HepG2 (cell line): ENCODE data around the gene CACNA2D1. TPM values are rescaled to one million over a fixed set of nuclear protein-coding genes. Genes with fewer than 3 reads are reported as not detected.

ENCODE experiments used
- ATAC-seq: fragments of 200-7000 bp; cut with Tn5 transposase; 3 replicates; pipeline ENCODE4 v1.9.1; 2020; ENCODE audit warnings: mild to moderate bottlenecking, moderate library complexity
- BruUV-seq: library from RNA; stranded (reverse); fragments of 400-500 nt; replicated peaks from 2 replicates; lab custom pipeline; 2021; lab: Mats Ljungman, UMichigan
- CTCF ChIA-PET: fragments of 300-600 bp; formaldehyde crosslinking; extraction: SDS; loops from one replicate; lab custom pipeline; 2021; ENCODE audit warnings: low total read pairs, inconsistent platforms, low intra/inter-chr PET ratio; lab: Yijun Ruan, JAX
- POLR2A ChIA-PET: fragments of 350-600 bp; sonication (Branson Sonifier 250); formaldehyde crosslinking; loops from one replicate; lab custom pipeline; 2020; ENCODE audit warnings: antibody characterized with exemption, inconsistent platforms; lab: Yijun Ruan, JAX
- DNase-seq: peaks from one replicate; pipeline ENCODE4 v3.0.0-alpha.2; 2015; ENCODE audit warnings: low spot score
- FAIRE-seq: peaks from 3 replicates; lab custom pipeline; 2011; peaks lifted over from hg19 to GRCh38; lab: Jason Lieb, UNC
- H2AFZ ChIP-seq: one replicate; pipeline ENCODE4 v1.6.1; 2011; ENCODE audit warnings: low read length, inconsistent platforms
- H3K27ac ChIP-seq: fragments of 300-600 bp; 3 replicates; pipeline ENCODE4 v1.8.0; 2011; ENCODE audit warnings: mixed run types, mild to moderate bottlenecking, mixed read lengths, low read length, inconsistent platforms; ENCODE audit not compliant: insufficient read depth; ENCODE audit errors: extremely low read length
- H3K27me3 ChIP-seq, 2 experiments: fragments of 200-600 bp in 1 of 2; 2 replicates in 1 of 2; 3 replicates in 1 of 2; pipeline versions ENCODE4 v1.6.0 to v1.8.0; 2011; ENCODE audit warnings: low read length in 2 of 2, mild to moderate bottlenecking in 2 of 2, moderate library complexity in 2 of 2, inconsistent platforms in 1 of 2; ENCODE audit not compliant: insufficient read depth in 2 of 2, control insufficient read depth in 1 of 2
- H3K36me3 ChIP-seq, 2 experiments: fragments of 200-600 bp in 1 of 2; replicated peaks in 1 of 2; 2 replicates in 1 of 2; 3 replicates in 1 of 2; pipeline versions ENCODE4 v1.5.1 to v1.8.0; 2011; ENCODE audit warnings: low read length in 2 of 2, inconsistent platforms in 1 of 2; ENCODE audit not compliant: insufficient read depth in 2 of 2, control insufficient read depth in 1 of 2
- H3K4me1 ChIP-seq: 2 replicates; pipeline ENCODE4 v1.5.1; 2012; ENCODE audit warnings: low read length, inconsistent platforms; ENCODE audit not compliant: insufficient read depth
- H3K4me2 ChIP-seq: 2 replicates; pipeline ENCODE4 v1.6.0; 2011; ENCODE audit warnings: low read depth, low read length, inconsistent platforms
- H3K4me3 ChIP-seq, 3 experiments: fragments of 200-600 bp in 1 of 3; sonication (generic), shearing (Covaris generic) in 1 of 3; replicated peaks in 1 of 3; 2 replicates each; pipeline ENCODE4 v1.5.1; 2011 to 2016; ENCODE audit warnings: low read length in 3 of 3, inconsistent platforms in 2 of 3, low read depth in 2 of 3, mild to moderate bottlenecking in 2 of 3, control low read depth in 1 of 3, mixed read lengths in 1 of 3; ENCODE audit not compliant: insufficient read depth in 1 of 3
- H3K79me2 ChIP-seq: one replicate; pipeline ENCODE4 v1.6.1; 2011; ENCODE audit warnings: low read length, inconsistent platforms; ENCODE audit not compliant: insufficient read depth
- H3K9ac ChIP-seq: 2 replicates; pipeline ENCODE4 v1.6.0; 2011; ENCODE audit warnings: mild to moderate bottlenecking, low read depth, low read length, inconsistent platforms; ENCODE audit not compliant: insufficient read depth
- H3K9me3 ChIP-seq: 2 replicates; pipeline ENCODE4 v1.5.1; 2012; ENCODE audit warnings: mild to moderate bottlenecking, low read length
- H4K20me1 ChIP-seq: 2 replicates; pipeline ENCODE4 v1.6.0; 2011; ENCODE audit warnings: inconsistent platforms, mild to moderate bottlenecking, low read length, moderate library complexity; ENCODE audit not compliant: insufficient read depth
- GATAD2A ChIP-seq: IDR thresholded peaks from 2 replicates; pipeline ENCODE4 v1.6.1; 2016
- KLF16 ChIP-seq, 2 experiments: sonication (generic) in 1 of 2; formaldehyde crosslinking in 1 of 2; IDR thresholded peaks; 2 replicates each; pipeline versions ENCODE4 v1.6.1 to v1.8.0; 2016 to 2023; ENCODE audit warnings: missing genetic modification reagents in 2 of 2, missing compliant biosample characterization in 1 of 2
- MAFF ChIP-seq: IDR thresholded peaks from 2 replicates; pipeline ENCODE4 v1.6.1; 2011; ENCODE audit warnings: low read depth, low read length, improper control_type of control experiment
- WGBS: methylation state at CpG from one replicate; pipeline ENCODE4 v1.1.6; 2017; ENCODE audit warnings: low lambda C conversion rate; 5-methylcytosine and 5-hydroxymethylcytosine counted together
- in situ Hi-C: cut with HindIII; loops from 2 replicates; pipeline ENCODE4 v1.10.0; 2017; ENCODE audit warnings: low pct_unique_long_range_greater_than_20kb; ENCODE audit not compliant: extremely low pct_ligation_motif_present
- intact Hi-C: fragments of 100-400 bp; cut with micrococcal nuclease; formaldehyde crosslinking; loops from one replicate; pipeline ENCODE4 v1.10.0; 2022; ENCODE audit not compliant: unreplicated experiment
- polyA plus RNA-seq, 8 experiments: library from polyadenylated mRNA; depleted of rRNA in 3 of 8; stranded (reverse) in 7 of 8; unstranded in 1 of 8; fragments of >200 nt; fragmentation: Illumina TruSeq in 4 of 8; extraction: Trizol in 4 of 8; gene quantifications; 2 replicates each; pipeline versions ENCODE4 v1.2.1 to v1.2.3, GENCODE V29; 2011 to 2016; ENCODE audit warnings: low read depth in 4 of 8, missing spikeins in 1 of 8, mixed read lengths in 1 of 8; ENCODE audit not compliant: insufficient read depth in 1 of 8
- total RNA-seq, 5 experiments: library from RNA; depleted of rRNA; stranded (reverse); fragments of >200 nt; fragmentation: Illumina TruSeq; extraction: Trizol; gene quantifications; 2 replicates each; pipeline ENCODE4 v1.2.3, GENCODE V29; 2016; ENCODE audit warnings: low read depth in 1 of 5
- TF ChIP-seq, protein P1 (sequence below): sonication (generic); formaldehyde crosslinking; IDR thresholded peaks from 2 replicates; pipeline ENCODE4 v1.4.0; 2020; ENCODE audit warnings: missing genetic modification reagents

Gene CACNA2D1
- total and polyA plus RNA-seq, 2 of the 13 experiments (the other 11 are each of a cell fraction or from before 2014, with no cell fraction given): not detected

DNA sequence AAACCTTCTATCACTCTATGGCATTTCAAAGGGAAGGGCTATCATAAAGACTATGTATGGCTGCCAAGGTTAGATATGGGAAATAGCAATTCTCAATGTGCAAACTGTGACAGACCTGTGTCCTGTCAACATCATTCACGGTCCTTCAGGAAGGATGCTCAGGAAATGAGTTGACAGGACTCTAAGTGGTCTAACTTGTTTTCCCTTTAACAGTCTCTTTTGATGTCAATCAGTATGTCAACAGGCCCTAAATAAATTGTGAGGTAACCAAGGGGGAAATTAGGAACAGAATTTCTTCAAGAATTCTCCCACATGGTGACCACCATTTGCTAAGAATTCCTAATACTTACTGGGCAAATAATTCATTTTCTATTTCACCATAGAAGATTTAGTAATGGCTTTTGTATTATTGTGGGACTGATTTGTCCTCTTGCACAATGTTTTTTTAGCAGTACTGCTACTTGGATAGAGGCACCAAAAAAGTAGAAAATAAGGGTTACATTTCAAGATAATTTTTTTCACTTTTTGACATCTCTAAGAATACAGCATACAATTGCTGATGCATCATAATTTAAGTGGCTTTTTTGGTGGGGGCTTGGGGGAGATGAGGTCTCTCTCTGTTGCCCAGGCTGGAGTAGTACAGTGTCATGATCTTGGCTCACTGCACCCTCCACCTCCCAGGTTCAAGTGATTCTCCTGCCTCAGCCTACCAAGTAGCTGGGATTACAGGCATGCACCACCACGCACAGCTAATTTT lies 275.8 kb downstream of the CACNA2D1 start (continued):
- peak; percentile 40 for TF ChIP-seq MAFF
- TF ChIP-seq, protein P1, sequence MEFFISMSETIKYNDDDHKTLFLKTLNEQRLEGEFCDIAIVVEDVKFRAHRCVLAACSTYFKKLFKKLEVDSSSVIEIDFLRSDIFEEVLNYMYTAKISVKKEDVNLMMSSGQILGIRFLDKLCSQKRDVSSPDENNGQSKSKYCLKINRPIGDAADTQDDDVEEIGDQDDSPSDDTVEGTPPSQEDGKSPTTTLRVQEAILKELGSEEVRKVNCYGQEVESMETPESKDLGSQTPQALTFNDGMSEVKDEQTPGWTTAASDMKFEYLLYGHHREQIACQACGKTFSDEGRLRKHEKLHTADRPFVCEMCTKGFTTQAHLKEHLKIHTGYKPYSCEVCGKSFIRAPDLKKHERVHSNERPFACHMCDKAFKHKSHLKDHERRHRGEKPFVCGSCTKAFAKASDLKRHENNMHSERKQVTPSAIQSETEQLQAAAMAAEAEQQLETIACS: no peak

DNA sequence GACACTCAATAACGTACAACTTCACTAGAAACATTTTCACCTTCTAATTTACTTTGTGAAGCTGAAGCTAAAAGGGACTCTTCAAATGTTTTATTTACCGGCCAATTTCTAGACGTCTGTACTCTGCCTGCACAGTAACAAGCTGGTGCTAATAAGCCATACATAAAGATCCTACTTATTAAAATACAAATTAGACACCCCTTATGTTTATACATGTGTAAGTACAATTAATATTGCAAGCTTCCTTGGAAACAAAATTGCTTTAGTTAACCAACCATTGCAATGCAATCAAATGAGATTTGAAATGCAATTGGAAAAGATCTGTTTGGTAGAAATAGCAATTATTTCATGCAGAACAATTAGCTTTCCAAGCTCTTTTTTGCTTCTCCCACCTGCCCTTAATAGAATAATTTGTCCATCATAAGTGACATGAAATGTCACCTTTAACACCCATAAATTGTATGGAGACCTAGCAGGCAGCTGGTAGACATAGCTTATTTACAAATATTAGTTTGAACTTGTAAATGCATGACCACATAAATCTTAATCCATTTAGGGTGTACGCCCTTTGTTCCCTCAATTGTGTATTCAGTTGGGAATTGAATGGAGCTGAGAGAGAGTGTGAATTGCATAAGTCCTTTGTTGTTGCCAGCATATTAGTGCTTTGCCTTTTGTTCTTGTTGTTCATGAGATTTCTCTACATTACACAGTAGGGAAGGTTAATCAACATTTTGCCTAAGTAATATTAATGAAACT lies 277.1 kb downstream of the CACNA2D1 start:
- Histone ChIP-seq H3K27ac (no peak overlapping the region), H3K27me3 (no peaks in the 10 kb centered on the region), H3K4me1 (no peaks in the 10 kb centered on the region), H2AFZ (no peak overlapping the region), H3K9ac (no peak overlapping the region), H3K4me3 (no peak overlapping the region), H3K4me2 (no peak overlapping the region), H4K20me1 (no peaks in the 10 kb centered on the region), H3K36me3 (no peaks in the 10 kb centered on the region), H3K9me3 (no peaks in the 10 kb centered on the region), H3K79me2 (no peaks in the 10 kb centered on the region)
- WGBS: 2% methylated on average over 4 of the region's 4 CpGs
- DNase-seq (no peak), FAIRE-seq (no peak), ATAC-seq (no peak)
- CTCF ChIA-PET: no interaction called here
- intact Hi-C loops (no loop called here), in situ Hi-C loops (no loop called here)
- POLR2A ChIA-PET: no interaction called here
- TF ChIP-seq GATAD2A (CRISPR knock-in tag) (no peak), KLF16 (CRISPR knock-in tag; IDR thresholded peaks at IDR 0.05) (no peak)
- BruUV-seq: no TSS peak
